DMS53 (cell line): Measurements from ENCODE around the gene EHBP1L1.
A peak's percentile ranks its signal among the peaks of the same experiment; 100 is the strongest.

Experiments
- DNase-seq: peaks from one replicate; lab custom pipeline; 2025; lab: John Stamatoyannopoulos, UW

The EHBP1L1 gene

DNA sequence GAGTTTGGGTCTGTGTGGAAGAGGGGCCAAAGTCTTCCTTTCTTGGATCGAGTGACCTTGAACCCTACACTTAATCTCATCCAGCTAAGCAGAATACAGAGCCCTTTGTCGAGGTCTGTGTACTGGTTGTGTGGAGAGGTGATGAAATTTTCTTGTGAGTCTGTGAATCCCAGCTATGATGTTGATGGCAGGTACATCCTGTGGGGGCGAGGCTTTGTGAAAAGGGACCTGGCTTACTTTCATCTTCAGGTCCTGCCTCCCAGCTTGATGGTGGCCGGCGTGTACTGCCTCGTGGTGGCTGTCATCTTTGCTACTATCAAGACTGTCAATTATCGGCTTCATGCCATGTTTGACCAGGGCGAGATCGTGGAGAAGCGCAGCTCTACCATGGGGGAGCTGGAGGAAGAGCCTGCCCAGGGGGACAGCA, 40.7 kb downstream of the EHBP1L1 start:
- DNase-seq: no peak

DNA sequence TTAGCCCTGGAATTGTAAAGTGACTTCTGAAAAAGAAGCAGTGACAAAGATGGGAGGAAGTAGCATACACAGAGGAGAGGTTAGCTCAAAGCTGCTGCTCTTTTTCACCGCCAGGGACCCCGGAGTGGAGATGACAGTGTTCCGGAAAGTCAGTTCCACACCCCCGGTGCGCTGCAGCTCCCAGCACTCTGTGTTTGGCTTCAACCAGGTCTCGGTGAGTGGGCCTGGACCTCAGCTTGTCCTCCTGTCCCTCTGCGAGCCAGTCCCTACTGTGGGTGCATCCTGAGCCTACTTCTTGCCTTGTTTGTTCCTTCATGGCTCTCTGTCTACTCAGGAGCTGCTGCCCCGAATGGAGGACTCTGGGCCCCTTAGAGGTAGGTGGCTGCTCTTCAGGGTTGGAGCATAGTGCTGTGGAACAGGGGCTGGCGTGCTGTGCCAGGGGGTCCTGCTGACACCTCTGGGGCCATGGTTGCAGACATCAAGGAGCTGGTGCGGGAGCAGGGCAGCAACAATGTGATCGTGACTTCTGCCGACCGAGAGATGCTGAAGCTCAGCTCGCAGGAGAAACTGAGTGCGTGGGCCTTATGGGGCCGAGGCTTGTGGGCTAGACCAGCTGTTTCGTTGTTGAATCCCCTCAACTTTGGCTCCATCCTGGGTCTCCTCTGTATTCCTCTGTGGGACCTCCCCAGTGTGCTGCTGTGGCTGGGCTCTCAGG, 41.4 kb downstream of the EHBP1L1 start:
- no peak for DNase-seq

DNA sequence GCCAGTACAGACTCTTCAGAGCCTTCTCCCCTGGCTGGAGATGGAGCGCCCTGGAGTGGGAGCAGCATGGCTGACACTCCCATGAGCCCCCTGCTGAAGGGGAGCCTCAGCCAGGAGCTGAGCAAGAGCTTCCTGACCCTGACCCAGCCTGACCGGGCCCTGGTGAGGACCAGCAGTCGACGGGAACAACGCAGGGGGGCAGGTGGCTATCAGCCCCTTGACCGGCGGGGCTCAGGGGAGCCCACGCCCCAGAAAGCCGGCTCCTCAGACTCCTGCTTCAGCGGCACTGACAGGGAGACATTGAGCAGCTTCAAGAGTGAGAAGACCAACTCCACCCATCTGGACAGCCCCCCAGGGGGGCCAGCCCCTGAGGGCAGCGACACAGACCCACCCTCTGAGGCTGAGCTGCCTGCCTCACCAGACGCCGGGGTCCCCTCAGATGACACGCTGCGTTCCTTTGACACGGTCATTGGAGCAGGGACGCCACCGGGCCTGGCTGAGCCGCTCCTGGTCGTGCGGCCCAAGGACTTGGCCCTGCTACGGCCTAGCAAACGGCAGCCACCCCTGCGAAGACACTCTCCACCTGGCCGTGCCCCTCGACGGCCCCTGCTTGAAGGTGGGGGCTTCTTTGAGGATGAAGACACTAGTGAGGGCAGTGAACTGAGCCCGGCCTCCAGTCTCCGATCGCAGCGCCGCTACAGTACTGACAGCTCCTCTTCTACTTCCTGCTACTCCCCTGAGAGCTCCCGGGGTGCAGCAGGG, 42.3 kb downstream of the EHBP1L1 start:
- DNase-seq: no peak

DNA sequence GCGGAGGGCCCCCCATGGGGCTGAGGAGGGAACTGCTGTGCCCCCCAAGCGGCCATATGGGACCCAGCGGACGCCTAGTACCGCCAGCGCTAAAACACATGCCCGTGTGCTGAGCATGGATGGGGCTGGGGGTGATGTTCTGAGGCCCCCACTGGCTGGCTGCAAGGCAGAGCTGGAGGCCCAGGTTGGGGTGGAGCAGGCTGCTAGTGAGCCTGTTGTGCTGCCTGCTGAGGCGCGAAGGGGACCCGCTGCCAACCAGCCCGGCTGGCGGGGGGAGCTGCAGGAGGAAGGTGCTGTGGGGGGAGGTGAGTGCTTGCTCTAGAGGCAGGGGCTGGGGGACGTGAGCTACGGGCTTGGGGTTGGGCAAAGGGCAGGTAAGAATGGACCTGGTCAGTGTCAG, 42.9 kb downstream of the EHBP1L1 start:
- DNase-seq: no peak

DNA sequence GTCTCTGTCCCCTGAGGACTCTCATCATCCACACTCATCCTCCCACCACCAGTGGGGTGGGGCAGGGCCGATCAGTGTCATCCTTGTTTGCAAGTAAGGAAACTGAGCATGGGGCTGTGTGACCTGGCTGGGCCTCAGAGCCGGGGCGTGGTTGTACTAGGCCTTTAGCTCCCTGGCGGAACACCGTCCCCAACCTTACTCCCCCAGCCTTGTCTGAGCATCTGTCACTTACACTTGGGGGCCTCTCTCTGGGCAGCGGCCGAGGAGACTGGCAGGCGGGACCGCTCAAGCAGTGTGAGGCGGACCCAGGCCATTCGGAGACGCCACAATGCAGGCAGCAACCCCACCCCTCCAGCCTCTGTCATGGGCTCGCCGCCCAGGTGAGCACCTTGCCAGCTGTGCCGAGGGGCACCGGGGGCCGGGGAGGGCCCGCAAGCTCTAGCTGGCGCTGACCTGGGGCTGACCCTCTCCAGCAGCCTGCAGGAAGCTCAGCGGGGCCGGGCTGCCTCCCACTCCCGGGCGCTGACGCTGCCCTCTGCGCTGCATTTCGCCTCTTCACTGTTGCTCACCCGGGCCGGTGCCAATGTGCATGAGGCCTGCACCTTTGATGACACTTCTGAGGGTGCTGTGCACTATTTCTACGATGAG, 43.6 kb downstream of the EHBP1L1 start:
- no peak for DNase-seq

DNA sequence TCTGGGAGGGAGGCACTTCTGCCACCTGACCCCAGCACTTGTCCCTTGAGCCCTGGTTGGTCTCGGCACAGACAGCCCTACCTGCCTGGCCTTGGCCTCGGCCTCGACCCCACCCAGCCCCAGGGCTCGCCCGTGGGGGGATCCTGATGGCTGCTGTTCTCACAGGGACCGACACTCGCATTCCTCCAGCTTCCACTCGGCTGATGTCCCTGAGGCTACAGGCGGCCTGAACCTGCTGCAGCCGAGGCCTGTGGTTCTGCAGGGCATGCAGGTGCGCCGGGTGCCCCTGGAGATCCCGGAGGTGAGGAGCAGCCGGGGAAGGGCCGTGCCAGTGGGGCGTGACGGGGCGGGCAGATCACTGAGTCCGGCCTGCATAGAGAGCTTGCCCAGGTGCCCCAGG, 44.8 kb downstream of the EHBP1L1 start:
- DNase-seq: no peak

DNA sequence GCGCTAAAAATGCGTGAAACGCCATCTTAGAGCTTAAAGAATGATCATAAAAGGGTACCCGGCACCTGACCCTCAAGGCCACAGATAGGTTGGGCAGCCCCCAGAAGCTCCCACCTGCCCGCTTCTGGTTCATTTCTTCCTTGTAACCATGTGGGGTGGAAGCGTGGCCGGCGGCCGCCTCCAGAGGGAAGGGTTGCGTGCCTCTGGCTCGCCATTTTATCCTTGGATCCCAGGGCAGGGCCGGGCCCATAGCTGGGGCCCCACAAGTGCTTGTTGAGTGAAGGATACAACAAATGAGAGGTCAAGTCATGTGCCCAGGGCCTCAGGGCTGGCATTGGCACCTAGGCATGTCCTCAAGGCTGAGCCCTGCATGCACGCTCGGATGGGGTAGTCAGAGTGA, 45.6 kb downstream of the EHBP1L1 start:
- DNase-seq: no peak

DNA sequence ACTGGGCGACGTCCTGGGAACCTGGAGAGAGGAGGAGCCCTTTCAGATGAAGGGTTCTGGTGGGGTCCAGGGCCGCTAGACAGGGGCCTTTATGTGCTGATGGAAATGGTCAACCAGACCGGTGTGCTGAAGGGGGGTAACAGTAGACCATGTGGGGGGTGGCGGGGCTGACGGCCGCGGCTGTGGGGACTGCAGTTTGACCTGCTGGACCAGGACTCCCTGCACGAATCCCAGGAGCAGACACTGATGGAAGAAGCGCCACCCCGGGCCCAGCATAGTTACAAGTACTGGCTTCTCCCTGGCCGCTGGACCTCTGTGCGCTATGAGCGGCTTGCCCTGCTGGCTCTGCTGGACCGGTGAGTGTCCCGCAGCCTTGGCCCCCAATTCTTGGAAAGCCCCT, 46.2 kb downstream of the EHBP1L1 start:
- no peak for DNase-seq

DNA sequence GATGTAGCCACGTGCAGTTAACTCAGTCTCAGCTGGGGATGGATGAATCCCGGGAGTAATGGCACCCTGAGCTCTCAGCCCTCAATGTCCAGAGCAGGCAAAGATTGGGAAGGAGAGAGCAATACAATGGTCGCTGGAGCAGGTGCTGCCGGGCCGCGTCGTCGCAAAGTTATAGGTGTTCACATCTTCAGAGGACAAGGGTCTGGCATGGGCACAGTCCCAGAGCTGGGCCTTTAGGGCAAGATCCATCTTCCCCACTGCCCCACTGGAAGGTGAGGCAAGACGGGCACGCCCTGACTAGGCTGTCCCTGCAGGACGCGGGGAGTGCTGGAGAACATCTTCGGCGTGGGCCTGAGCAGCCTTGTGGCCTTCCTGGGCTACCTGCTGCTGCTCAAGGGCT, 47.3 kb downstream of the EHBP1L1 start:
- no peak for DNase-seq

DNA sequence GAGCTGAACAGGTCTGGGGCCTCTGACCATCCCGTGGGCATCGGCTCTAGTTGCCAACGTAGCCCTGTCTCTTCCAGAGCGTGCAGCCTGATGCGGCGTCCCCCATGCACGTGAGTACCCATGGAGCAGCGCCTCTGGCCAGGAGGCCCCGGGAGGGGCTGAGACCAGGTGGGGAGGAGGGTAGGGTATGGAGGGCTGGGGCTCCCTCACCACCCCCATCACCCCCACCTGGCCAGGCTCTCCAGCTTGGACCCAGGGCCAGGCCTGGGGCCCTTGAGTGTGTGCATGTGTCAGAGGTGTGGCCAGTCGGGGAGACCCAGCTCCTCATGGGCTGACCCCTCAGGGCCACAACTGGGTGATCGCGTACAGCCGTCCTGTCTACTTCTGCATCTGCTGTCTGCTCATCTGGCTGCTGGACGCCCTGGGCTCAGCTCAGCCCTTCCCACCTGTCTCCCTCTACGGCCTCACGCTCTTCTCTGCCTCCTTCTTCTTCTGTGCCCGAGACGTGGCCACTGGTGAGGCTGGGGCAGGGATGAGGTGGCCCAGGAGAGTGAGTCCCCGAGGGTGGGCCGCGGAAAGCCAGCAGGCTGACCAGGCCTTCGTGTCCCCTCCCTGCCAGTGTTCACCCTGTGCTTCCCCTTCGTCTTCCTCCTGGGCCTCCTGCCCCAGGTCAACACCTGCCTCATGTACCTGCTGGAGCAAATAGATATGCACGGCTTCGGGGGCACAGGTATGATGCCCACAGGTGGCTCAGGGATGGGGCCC, 48.2 kb downstream of the EHBP1L1 start:
- no peak for DNase-seq

DNA sequence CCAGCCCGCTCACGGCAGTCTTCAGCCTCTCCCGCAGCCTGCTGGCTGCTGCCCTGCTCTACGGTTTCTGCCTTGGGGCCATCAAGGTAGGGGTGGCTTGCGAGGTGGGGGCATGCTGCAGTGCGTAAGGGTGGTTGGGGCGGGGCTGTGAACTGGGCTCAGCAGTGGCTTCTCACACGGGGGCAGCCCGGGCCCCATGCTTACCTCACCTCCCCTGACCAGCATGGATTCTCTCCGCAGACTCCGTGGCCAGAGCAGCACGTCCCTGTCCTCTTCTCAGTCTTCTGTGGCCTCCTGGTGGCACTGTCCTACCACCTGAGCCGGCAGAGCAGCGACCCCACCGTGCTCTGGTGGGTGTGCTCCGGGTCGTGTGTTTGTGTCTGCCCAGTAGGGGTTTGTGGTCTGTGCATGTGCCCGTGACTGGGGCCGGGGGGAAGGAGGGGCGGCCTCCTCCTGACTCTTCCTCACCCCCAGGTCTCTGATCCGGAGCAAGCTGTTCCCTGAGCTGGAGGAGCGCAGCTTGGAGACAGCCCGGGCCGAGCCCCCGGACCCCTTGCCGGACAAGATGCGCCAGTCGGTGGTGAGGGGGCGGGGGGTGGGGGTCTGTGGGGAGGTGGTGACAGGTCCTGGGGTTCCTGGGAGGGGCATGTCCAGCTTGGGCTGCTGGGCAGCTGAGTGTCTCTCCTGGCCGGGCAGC, 49.2 kb downstream of the EHBP1L1 start:
- DNase-seq: no peak

DNA sequence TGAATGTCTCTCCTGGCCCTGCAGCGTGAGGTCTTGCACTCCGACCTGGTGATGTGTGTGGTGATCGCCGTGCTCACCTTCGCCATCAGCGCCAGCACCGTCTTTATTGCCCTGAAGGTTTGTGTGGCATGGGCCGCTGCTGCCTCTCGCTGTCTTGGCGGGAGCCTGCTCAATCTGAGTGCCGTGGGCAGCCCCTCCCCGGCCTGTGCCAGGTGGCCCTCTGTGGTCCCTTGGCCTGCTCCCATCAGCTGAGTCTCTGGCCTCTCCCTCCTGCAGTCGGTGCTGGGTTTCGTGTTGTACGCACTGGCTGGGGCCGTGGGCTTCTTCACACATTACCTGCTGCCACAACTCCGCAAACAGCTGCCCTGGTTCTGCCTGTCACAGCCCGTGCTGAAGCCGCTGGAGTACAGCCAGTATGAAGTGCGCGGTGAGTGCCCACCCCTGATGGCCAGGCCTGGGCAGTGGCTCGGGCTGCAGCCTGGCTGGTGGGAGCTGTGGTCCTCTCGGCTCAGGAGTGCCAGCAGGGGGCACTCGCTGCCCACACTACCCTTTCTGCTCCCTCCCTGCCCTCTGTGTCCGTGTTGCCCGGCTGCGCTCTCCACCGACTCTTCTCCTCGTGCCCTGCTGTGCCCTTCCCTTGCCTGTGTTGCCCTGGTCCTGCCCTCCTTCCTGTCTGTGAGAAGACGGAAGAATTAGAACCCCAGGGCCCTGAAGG, 49.9 kb downstream of the EHBP1L1 start:
- peak; percentile 55 for DNase-seq

DNA sequence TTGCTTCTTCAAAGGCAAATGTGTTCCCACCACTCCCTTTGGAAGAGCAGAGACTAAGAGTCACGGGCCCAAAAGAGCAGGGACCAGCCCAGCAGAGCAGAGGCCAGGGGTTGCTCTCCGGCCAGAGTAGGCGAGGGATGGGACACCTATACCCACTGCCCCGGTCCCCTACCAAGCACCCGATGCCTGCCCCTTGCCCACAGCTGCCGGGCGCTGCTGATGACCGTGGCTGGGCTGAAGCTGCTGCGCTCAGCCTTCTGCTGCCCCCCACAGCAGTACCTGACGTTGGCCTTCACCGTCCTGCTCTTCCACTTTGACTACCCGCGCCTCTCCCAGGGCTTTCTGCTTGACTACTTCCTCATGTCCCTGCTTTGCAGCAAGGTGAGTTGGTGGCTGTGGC, 51.3 kb downstream of the EHBP1L1 start:
- no peak for DNase-seq

DNA sequence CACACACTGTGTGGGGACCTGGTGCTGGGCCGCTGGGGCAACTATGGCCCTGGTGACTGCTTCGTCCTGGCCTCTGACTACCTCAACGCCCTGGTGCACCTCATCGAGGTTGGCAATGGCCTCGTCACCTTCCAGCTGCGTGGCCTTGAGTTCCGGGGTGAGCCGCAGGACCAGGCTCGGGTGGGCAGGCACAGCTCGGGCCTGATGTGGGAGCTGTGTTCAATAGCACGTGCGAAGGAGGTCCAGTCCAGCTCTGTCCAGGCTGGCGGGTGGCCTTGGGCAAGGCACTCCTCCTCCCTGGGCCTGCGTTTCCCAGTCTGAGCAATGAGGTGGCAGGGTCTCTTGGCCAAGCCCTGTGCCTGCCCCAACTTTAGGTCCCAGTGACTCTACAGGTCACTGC, 53.7 kb downstream of the EHBP1L1 start:
- no peak for DNase-seq

DNA sequence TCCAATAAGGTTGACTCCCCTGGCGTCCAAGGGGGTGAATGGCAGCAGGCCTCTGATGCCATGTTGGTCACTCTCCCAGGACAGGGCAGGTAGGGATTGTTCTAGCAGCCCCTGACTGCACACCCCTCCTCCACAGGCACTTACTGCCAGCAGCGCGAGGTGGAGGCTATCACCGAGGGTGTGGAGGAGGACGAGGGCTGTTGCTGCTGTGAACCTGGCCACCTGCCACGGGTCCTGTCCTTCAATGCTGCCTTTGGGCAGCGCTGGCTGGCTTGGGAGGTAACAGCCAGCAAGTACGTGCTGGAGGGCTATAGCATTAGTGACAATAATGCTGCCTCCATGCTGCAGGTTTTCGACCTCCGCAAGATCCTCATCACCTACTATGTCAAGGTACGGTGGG, 54.4 kb downstream of the EHBP1L1 start:
- DNase-seq: no peak

DNA sequence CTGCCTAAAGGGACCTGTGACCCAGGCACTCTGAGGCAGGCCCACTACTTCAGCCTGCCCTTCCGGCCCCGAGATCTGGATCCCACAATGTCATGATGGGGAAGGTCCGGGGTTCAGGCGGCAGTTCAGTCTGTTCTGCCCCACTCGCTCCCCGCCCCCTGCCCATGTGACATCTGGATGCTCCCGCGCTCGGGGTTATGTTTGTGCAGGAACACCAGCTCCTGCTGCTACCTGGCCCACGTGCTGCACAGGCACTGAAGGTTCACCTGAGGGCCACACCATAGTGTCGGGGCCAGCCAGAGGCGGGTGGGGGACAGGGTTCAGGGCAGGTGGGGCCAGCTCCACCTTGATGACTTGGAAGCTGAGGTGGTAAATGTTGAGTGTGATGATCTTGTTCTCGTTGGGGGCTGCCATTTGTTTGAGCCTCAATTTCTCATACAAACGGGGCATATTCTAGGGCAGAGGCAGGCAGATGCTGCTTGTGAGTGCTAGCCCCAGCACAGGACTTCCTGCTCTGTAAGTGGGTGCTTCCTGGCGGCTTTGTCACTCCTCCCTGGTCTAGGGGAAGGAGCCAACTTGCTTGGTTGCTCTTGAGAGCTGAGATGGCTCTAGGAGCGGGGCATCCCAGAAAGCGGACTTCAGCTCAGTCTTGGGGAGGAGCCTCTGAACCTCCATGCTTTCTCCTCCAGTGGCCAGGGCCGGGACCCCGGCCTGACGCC, 57.7 kb downstream of the EHBP1L1 start:
- peak; percentile 29 for DNase-seq

DNA sequence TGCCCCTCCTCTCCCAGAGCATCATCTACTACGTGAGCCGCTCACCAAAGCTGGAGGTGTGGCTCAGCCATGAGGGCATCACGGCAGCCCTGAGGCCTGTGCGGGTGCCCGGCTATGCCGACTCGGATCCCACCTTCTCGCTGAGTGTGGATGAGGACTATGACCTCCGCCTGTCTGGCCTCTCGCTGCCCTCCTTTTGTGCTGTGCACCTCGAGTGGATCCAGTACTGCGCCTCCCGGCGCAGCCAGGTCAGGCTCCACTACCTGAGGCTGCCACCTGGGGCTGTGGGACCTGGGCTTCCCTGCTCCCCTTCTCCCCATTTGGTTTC, 58.2 kb downstream of the EHBP1L1 start:
- DNase-seq: no peak

DNA sequence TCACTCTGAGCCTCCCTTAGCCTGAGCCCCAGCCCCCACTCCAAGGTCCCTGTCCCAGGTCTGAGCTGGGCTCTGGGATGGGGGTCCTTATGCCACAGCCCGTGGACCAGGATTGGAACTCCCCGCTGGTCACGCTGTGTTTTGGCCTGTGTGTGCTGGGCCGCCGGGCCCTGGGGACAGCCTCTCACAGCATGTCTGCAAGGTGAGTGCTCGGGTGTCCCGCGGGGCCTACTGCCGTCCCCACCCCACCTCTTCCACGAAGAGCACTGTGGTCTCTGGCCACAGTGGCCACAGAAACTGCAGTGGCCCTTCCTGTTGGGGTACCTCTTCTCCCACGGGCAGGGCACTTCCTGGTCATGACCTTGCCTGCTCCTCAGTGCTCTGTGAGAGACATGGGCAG, 58.6 kb downstream of the EHBP1L1 start:
- no peak for DNase-seq

DNA sequence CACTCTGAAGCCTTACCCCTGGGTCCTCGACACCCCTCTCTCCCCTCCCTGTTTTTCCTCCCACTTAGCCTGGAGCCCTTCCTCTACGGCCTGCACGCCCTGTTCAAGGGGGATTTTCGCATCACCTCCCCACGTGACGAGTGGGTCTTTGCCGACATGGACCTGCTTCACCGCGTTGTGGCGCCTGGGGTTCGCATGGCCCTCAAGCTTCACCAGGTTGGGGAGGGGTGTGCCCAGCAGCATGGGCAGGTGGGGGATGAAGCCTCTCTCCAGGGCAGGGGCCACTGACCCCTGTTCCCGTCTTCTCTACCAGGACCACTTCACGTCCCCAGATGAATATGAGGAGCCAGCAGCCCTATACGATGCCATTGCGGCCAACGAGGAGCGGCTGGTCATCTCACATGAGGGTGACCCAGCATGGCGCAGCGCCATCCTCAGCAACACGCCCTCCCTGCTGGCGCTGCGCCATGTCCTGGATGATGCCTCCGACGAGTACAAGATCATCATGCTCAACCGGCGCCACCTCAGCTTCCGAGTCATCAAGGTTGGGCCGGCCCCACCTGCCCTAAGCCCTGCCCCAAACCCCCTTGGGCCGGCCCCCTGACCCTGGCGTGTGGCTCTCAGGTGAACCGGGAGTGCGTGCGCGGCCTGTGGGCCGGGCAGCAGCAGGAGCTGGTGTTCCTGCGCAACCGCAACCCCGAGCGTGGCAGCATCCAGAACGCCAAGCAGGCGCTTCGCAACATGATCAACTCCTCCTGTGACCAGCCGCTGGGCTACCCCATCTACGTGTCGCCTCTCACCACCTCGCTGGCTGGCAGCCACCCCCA, 59.3 kb downstream of the EHBP1L1 start:
- DNase-seq: no peak
